Motor neuron (in vitro differentiated cells): ENCODE results near the gene ZNF853. TPM values are rescaled to one million over a fixed set of nuclear protein-coding genes. Genes with fewer than 3 reads are reported as not detected.
A peak's percentile ranks its signal among the peaks of the same experiment; 100 is the strongest.

Experiments
- ATAC-seq, 8 experiments: fragments of 200-7000 bp; cut with Tn5 transposase; replicated peaks in 6 of 8; 2 replicates each; pipeline ENCODE4 v1.8.0; 2021; ENCODE audit warnings: mild to moderate bottlenecking in 8 of 8, moderate library complexity in 8 of 8
- H3K27ac ChIP-seq, 2 donors: fragments of 250-450 bp; sonication (Bioruptor Pico); 2 replicates each; pipeline ENCODE4 v1.9.0; 2021; ENCODE audit warnings: antibody characterized with exemption in 2 of 2, mild to moderate bottlenecking in 2 of 2, moderate library complexity in 1 of 2
- H3K4me1 ChIP-seq, 2 donors: fragments of 250-450 bp; sonication (Bioruptor Pico); replicated peaks in 1 of 2; 2 replicates each; pipeline ENCODE4 v1.6.1; 2021; ENCODE audit warnings: antibody characterized with exemption in 2 of 2, mild to moderate bottlenecking in 2 of 2, moderate library complexity in 1 of 2
- H3K4me3 ChIP-seq, 5 donors: fragments of 250-450 bp; sonication (Bioruptor Pico); 2 replicates each; pipeline ENCODE4 v1.9.0; 2021; ENCODE audit warnings: antibody characterized with exemption in 5 of 5, mild to moderate bottlenecking in 5 of 5, moderate library complexity in 4 of 5
- WGBS, 10 experiments: fragments of 450-650 bp; shearing (Covaris generic); methylation state at CpG; one replicate each; pipeline ENCODE4 v1.0.0; 2022; 5-methylcytosine and 5-hydroxymethylcytosine counted together
- in situ Hi-C, 9 experiments: fragments of 400-800 bp; cut with MboI; loops; one replicate each; pipeline ENCODE4 v1.15.0; 2021; ENCODE audit warnings: low sequenced_read_pairs in 9 of 9, low pct_unique_long_range_greater_than_20kb in 2 of 9; ENCODE audit not compliant: unreplicated experiment in 9 of 9
- total RNA-seq, 8 experiments: library from RNA; unstranded; fragments of 300-600 nt; gene quantifications; 2 replicates each; pipeline versions ENCODE4 v1.2.3 to v1.2.4, GENCODE V29; 2022

ZNF853 gene
- total RNA-seq, 8 experiments from 2014 or later, result 0.15 to 13.3 (median 8.4) TPM

DNA sequence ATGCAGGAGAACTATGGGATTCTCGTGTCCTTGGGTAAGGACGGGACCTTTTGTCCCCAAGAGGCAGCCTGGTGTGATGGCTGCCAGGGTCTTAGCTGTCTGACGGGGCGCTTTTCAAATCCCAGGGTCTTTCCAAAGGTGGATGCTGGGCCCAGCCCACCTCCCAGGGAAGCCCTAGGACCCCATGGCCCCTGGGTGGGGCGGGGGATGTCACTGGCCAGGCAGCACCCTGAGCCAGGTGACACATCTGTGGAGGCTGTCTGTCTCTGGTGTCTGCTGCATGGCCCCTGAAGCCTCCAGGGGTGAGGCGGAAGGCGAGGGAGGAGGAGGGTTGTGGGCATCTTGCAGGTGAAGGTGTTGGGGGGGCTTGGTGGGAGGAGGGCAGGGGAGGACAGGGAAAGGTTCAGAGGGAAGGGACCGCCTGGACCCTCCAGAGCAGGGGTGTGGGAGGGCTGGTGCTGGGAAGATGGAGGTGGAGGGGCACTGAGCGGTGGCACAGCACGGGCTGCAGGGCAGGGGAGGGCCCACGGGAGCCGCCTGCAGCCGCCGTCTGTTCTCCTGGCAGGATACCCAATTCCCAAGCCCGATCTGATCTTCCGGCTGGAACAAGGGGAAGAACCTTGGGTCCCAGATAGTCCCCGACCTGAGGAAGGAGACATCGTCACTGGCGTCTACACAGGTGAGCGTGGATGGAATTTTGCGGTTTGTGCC, 28.7 kb downstream of the ZNF853 start:
- Histone ChIP-seq H3K27ac (no peak overlapping the region), H3K4me3 (no peak overlapping the region), H3K4me1 (no peaks in the 10 kb centered on the region)
- ATAC-seq, result no peak
- in situ Hi-C loops, result no loop called here
- WGBS, 10 experiments, result 80 to 100% (median 99%) methylated on average over 1 to 6 of the region's 21 CpGs; no CpG with 5 or more reads in 4 of the 10 experiments

DNA sequence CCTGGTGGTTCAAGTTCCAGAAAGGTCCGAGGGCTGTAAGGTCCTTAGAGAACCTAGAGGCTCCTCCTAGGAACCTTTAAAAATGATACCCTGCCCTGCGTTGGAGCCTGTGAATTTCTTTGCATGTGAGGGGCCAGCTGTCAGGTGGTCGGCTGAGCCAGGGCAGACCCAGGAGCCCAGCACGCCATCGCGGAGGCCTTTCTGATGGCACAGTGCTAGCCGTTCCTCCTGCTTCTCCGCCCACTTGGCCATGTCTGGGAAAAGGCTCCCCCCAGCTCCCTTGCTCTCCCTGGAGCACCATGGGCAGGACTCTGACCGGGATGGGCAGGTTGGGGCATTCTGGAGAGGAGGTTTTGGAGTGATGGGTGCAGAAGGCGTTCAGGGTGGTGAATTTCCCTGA, 29.3 kb downstream of the ZNF853 start:
- in situ Hi-C loops, result no loop called here
- H3K27ac ChIP-seq, result no peak overlapping the region
- no peak for ATAC-seq
- H3K4me1 ChIP-seq, result no peaks in the 10 kb centered on the region
- 60 to 98% (median 88%) methylated on average over 1 to 5 of the region's 10 CpGs; no CpG with 5 or more reads in 6 of the 10 experiments for WGBS, 10 experiments
- no peak overlapping the region for H3K4me3 ChIP-seq

- WGBS, 10 experiments, result 100% methylated on average over 3 of the region's 8 CpGs; no CpG with 5 or more reads in 9 of the 10 experiments
- Histone ChIP-seq H3K4me3 (no peak overlapping the region), H3K27ac (no peak overlapping the region), H3K4me1 (no peaks in the 10 kb centered on the region)
- ATAC-seq, result peak in 1 of 8 experiments; percentile 16
- in situ Hi-C loops, result no loop called here
Measured at GRCh38 chr7:6646465-6646864, 31.1 kb downstream of the ZNF853 start.

DNA sequence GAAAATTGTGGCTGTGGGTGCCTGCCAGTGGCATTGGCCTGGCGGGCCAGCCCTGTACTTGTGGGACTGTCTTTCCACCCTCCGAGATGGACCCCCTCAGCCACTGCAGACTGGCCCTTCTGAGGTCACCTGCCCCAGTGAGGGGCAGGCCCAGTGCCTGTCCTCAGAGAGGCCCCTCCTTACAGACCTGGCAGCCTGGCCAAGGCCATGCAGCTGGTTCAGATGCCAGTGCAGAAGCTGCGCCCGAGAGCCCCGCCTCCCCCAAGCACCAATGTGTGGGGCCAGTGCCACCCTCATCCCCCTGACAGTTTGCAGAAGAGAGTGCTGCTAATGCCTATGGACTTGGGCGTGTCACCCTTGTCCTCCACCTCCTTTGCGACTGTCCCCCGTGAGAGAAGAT, 31.7 kb downstream of the ZNF853 start:
- in situ Hi-C loops, result no loop called here
- H3K4me3 ChIP-seq, result no peak overlapping the region
- ATAC-seq, result peak in 1 of 8 experiments; percentile 3
- 67 to 100% (median 95%) methylated on average over 1 to 2 of the region's 8 CpGs; no CpG with 5 or more reads in 6 of the 10 experiments for WGBS, 10 experiments
- no peak overlapping the region for H3K27ac ChIP-seq
- no peaks in the 10 kb centered on the region for H3K4me1 ChIP-seq

- in situ Hi-C loops, result no loop called here
- no peak overlapping the region for H3K27ac ChIP-seq
- no peak for ATAC-seq
- 75 to 100% (median 90%) methylated on average over 2 to 4 of the region's 14 CpGs; no CpG with 5 or more reads in 7 of the 10 experiments for WGBS, 10 experiments
- no peaks in the 10 kb centered on the region for H3K4me1 ChIP-seq
- no peak overlapping the region for H3K4me3 ChIP-seq
Measured at GRCh38 chr7:6647541-6647940, 32.1 kb downstream of the ZNF853 start.

DNA sequence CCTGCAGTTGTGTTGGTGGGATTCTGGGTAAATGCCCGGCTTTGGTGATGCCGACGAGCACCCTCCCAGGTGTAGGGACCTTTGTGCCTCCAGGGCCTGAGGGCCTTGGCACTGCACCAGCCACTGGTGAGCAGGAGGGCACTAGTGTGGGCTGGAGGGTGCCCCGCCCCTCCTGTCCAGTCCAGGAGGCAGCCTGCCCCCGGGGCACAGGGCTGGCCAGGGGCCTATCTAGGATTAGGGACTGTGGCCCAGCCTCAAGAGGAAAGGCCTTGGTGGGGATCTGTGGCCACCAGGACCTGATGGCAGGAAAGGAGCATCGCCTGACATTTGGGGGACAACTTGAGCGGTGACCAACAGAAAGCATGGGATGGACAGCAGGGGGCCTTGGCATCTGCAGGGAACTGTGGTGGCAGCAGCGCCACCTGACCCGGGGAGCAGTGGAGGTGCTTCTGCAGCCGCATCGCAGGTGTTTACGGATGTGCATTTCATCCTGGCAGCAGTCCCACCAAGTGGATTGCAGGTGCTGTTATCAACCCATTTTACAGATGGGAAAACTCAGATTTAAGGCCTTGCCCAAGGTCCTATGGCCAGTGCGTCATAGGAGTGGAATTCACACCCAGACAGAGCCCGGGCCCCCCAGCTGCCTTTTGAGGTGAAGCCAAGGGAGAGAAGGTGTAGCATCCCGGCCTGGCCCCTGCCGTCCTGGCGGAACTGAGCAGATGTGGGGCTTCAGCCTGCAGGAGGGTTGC, 32.8 kb downstream of the ZNF853 start:
- H3K4me1 ChIP-seq, result no peaks in the 10 kb centered on the region
- in situ Hi-C loops, result no loop called here
- H3K4me3 ChIP-seq, result no peak overlapping the region
- H3K27ac ChIP-seq, result no peak overlapping the region
- WGBS, 10 experiments, result 84 to 100% (median 92%) methylated on average over 3 to 5 of the region's 17 CpGs; no CpG with 5 or more reads in 4 of the 10 experiments
- no peak for ATAC-seq

GRCh38 chr7:6648815-6649104, 33.4 kb downstream of the ZNF853 start:
- 93 to 100% (median 100%) methylated on average over 1 to 3 of the region's 5 CpGs; no CpG with 5 or more reads in 7 of the 10 experiments for WGBS, 10 experiments
- no peak for ATAC-seq
- no peaks in the 10 kb centered on the region for H3K4me1 ChIP-seq
- no peak overlapping the region for H3K4me3 ChIP-seq
- H3K27ac ChIP-seq, result no peak overlapping the region
- in situ Hi-C loops, result no loop called here

DNA sequence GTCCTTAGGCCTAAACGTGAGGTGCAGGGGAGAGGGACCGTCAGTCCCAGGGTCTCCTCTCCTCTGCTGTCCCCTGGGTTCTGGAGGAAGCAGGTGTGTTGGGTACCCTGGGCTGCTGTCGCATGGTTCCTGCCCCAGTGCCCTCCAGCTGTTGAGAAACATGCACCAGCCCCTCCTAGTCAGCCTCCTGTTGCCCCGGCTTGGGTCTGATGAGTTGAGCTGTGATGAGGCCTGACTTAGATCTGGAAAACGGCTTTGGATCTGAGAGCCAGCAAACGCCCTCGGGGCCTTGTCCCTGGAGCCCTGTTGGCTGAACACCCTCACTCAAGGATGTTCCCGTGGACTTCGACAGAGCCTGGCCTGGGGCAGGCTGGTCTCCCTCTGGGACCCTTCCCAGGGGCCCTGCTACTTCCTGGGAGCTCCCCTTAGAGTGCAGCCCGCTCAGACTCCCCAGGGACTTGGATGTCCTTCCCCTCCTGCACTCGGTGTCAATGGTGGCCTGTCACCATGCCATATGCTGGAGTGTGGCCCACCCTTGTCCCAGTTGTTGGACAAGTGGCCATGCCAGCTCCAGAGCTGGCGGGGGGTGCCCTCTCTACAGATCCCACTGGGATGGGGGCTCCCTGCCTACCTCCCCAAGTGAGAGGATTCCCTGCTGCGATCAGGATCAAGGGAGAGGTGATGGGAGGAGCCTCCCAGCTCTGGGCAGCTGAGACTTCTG, 34.0 kb downstream of the ZNF853 start:
- no peaks in the 10 kb centered on the region for H3K4me1 ChIP-seq
- ATAC-seq, result no peak
- in situ Hi-C loops, result no loop called here
- 83 to 100% (median 89%) methylated on average over 1 to 7 of the region's 13 CpGs; no CpG with 5 or more reads in 6 of the 10 experiments for WGBS, 10 experiments
- no peak overlapping the region for H3K27ac ChIP-seq
- H3K4me3 ChIP-seq, result no peak overlapping the region

GRCh38 chr7:6650086-6650485, 34.7 kb downstream of the ZNF853 start:
- WGBS, 10 experiments, result 40 to 100% (median 93%) methylated on average over 1 to 6 of the region's 10 CpGs; no CpG with 5 or more reads in 3 of the 10 experiments
- H3K27ac ChIP-seq, result no peak overlapping the region
- no peak for ATAC-seq
- in situ Hi-C loops, result no loop called here
- no peaks in the 10 kb centered on the region for H3K4me1 ChIP-seq
- H3K4me3 ChIP-seq, result no peak overlapping the region

- H3K4me3 ChIP-seq, result no peak overlapping the region
- no peak for ATAC-seq
- WGBS, 10 experiments, result 83 to 100% (median 100%) methylated on average over 1 to 6 of the region's 12 CpGs; no CpG with 5 or more reads in 2 of the 10 experiments
- H3K27ac ChIP-seq, result no peak overlapping the region
- H3K4me1 ChIP-seq, result no peaks in the 10 kb centered on the region
- in situ Hi-C loops, result no loop called here
Measured at GRCh38 chr7:6650521-6651011, 35.2 kb downstream of the ZNF853 start.

GRCh38 chr7:6651851-6652445, 36.5 kb downstream of the ZNF853 start:
- Histone ChIP-seq H3K27ac (no peak overlapping the region), H3K4me1 (no peaks in the 10 kb centered on the region), H3K4me3 (no peak overlapping the region)
- 85 to 100% (median 94%) methylated on average over 2 to 11 of the region's 32 CpGs; no CpG with 5 or more reads in 4 of the 10 experiments for WGBS, 10 experiments
- in situ Hi-C loops, result no loop called here
- ATAC-seq, result no peak

DNA sequence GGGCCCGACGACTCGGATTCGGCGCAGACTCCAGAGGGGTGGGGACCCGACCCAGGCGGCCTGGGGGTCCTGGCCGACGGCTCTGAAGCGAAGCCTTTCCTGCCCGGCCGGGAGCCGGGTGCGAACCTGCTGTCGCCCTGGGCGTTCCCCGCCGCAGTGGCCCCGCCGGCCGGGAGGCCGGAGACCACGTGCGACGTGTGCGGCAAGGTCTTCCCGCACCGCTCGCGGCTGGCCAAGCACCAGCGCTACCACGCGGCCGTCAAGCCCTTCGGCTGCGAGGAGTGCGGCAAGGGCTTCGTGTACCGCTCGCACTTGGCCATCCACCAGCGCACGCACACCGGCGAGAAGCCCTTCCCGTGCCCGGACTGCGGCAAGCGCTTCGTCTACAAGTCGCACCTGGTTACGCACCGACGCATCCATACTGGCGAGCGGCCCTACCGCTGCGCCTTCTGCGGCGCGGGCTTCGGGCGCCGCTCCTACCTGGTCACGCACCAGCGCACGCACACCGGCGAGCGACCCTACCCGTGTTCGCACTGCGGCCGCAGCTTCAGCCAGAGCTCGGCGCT, 37.1 kb downstream of the ZNF853 start:
- H3K4me1 ChIP-seq, result no peaks in the 10 kb centered on the region
- WGBS, 10 experiments, result 80 to 100% (median 99%) methylated on average over 4 to 25 of the region's 75 CpGs; no CpG with 5 or more reads in 6 of the 10 experiments
- in situ Hi-C loops, result no loop called here
- no peak overlapping the region for H3K4me3 ChIP-seq
- ATAC-seq, result no peak
- H3K27ac ChIP-seq, result no peak overlapping the region
